Measurements from ENCODE around the gene TMTC1. TPM values are rescaled to one million over a fixed set of nuclear protein-coding genes. Genes with fewer than 3 reads are reported as not detected.

TMTC1 gene
- total and polyA plus RNA-seq, 8 donors: 0.85 to 37.7 (median 1.9) TPM

- TF ChIP-seq CTCF (IDR thresholded peaks at IDR 0.05): no peak
- Histone ChIP-seq H3K27ac (no peak overlapping the region), H3K27me3 (no peaks in the 10 kb centered on the region), H3K9me3 (no peaks in the 10 kb centered on the region), H3K36me3 (no peaks in the 10 kb centered on the region), H3K4me1 (peaks cover 0 to 4% of the 10 kb centered on the region in 2 donors), H3K4me3 (no peak overlapping the region)
- no peak for ATAC-seq
- intact Hi-C loops (cut with DNase I): no loop called here
- DNase-seq: no peak
Observed at GRCh38 chr12:29709054-29709453, 74.7 kb downstream of the TMTC1 start.

GRCh38 chr12:29707846-29708245 lies 75.9 kb downstream of the TMTC1 start:
- H3K4me3 ChIP-seq: no peak overlapping the region
- ATAC-seq (no peak), DNase-seq (no peak)
- peaks cover 0 to 2% of the 10 kb centered on the region in 2 donors for H3K4me1 ChIP-seq
- H3K27me3 ChIP-seq: no peaks in the 10 kb centered on the region
- H3K36me3 ChIP-seq: no peaks in the 10 kb centered on the region
- no peak for TF ChIP-seq CTCF (IDR thresholded peaks at IDR 0.05)
- H3K9me3 ChIP-seq: no peaks in the 10 kb centered on the region
- intact Hi-C loops (cut with DNase I): no loop called here
- no peak overlapping the region for H3K27ac ChIP-seq

- no peak overlapping the region for H3K27ac ChIP-seq
- no peak for TF ChIP-seq CTCF (IDR thresholded peaks at IDR 0.05)
- intact Hi-C loops (cut with DNase I): no loop called here
- ATAC-seq (no peak), DNase-seq (no peak)
- H3K9me3 ChIP-seq: no peaks in the 10 kb centered on the region
- H3K4me1 ChIP-seq: no peaks in the 10 kb centered on the region
- no peaks in the 10 kb centered on the region for H3K27me3 ChIP-seq
- no peak overlapping the region for H3K4me3 ChIP-seq
- no peaks in the 10 kb centered on the region for H3K36me3 ChIP-seq
Observed at GRCh38 chr12:29706311-29706710, 77.4 kb downstream of the TMTC1 start.

- Histone ChIP-seq H3K27ac (no peak overlapping the region), H3K9me3 (no peaks in the 10 kb centered on the region), H3K4me1 (no peaks in the 10 kb centered on the region), H3K36me3 (no peaks in the 10 kb centered on the region), H3K4me3 (no peak overlapping the region), H3K27me3 (no peaks in the 10 kb centered on the region)
- intact Hi-C loops (cut with DNase I): no loop called here
- no peak for ATAC-seq
- no peak for DNase-seq
- no peak for TF ChIP-seq CTCF (IDR thresholded peaks at IDR 0.05)
Observed at GRCh38 chr12:29703528-29703927, 80.2 kb downstream of the TMTC1 start.

GRCh38 chr12:29702972-29703371 lies 80.8 kb downstream of the TMTC1 start:
- no peak overlapping the region for H3K4me3 ChIP-seq
- no peak for TF ChIP-seq CTCF (IDR thresholded peaks at IDR 0.05)
- intact Hi-C loops (cut with DNase I): no loop called here
- no peaks in the 10 kb centered on the region for H3K9me3 ChIP-seq
- no peaks in the 10 kb centered on the region for H3K27me3 ChIP-seq
- no peaks in the 10 kb centered on the region for H3K4me1 ChIP-seq
- no peak overlapping the region for H3K27ac ChIP-seq
- no peaks in the 10 kb centered on the region for H3K36me3 ChIP-seq
- no peak for DNase-seq
- no peak for ATAC-seq
